ENCODE results near the gene CBFA2T2.
"Not testable (repeated sequence)": the region's sequence is repeated elsewhere in the genome, so short reads cannot be mapped to it uniquely, and the experiment has no call there.

The CBFA2T2 gene

GRCh38 chr20:33693741-33694638, 204.1 kb downstream of the CBFA2T2 start:
- no peak for DNase-seq (ENCODE audit: low read depth in 2 of 2, low spot score in 1 of 2)

- no peak for DNase-seq (ENCODE audit: low read depth in 2 of 2, low spot score in 1 of 2)
Observed at GRCh38 chr20:33694639-33695012, 204.7 kb downstream of the CBFA2T2 start.

- DNase-seq (ENCODE audit: low read depth in 2 of 2, low spot score in 1 of 2) = no peak
Observed at GRCh38 chr20:33696448-33696847, 206.6 kb downstream of the CBFA2T2 start.

GRCh38 chr20:33697129-33697528, 207.2 kb downstream of the CBFA2T2 start:
- DNase-seq (ENCODE audit: low read depth in 2 of 2, low spot score in 1 of 2) = no peak

GRCh38 chr20:33698966-33699365, 209.1 kb downstream of the CBFA2T2 start:
- not testable (repeated sequence) for DNase-seq (ENCODE audit: low read depth in 2 of 2, low spot score in 1 of 2)

Data from stimulated activated CD8-positive, alpha-beta memory T cell treated with anti-CD3 and anti-CD28 coated beads, Interleukin-4, amount 100 ng/mL, for 1 hour (primary cell).